Osteocyte (in vitro differentiated cells): ENCODE results near the gene TBC1D5. TPM values are rescaled to one million over a fixed set of nuclear protein-coding genes. Genes with fewer than 3 reads are reported as not detected.

ENCODE experiments used
- DNase-seq: peaks from one replicate; pipeline ENCODE4 v3.0.0; 2021; ENCODE audit warnings: mixed read lengths; ENCODE audit not compliant: unreplicated experiment; ENCODE audit errors: extremely low spot score
- H3K27ac Mint-ChIP-seq: one replicate; pipeline ENCODE4 v1.8.0; 2021; ENCODE audit warnings: mild to moderate bottlenecking, mixed read lengths; ENCODE audit not compliant: unreplicated experiment
- H3K27me3 Mint-ChIP-seq: one replicate; pipeline ENCODE4 v1.8.0; 2021; ENCODE audit warnings: mixed read lengths; ENCODE audit not compliant: unreplicated experiment
- H3K36me3 Mint-ChIP-seq: one replicate; pipeline ENCODE4 v1.8.0; 2021; ENCODE audit warnings: mixed read lengths; ENCODE audit not compliant: unreplicated experiment
- H3K4me1 Mint-ChIP-seq: one replicate; pipeline ENCODE4 v1.8.0; 2021; ENCODE audit warnings: mixed read lengths; ENCODE audit not compliant: unreplicated experiment
- H3K4me3 Mint-ChIP-seq: one replicate; pipeline ENCODE4 v1.8.0; 2021; ENCODE audit warnings: mild to moderate bottlenecking, moderate library complexity, mixed read lengths; ENCODE audit not compliant: unreplicated experiment
- H3K9me3 Mint-ChIP-seq: one replicate; pipeline ENCODE4 v1.8.0; 2021; ENCODE audit warnings: mixed read lengths; ENCODE audit not compliant: unreplicated experiment
- total RNA-seq: library from RNA; stranded (reverse); gene quantifications from 2 replicates; pipeline ENCODE4 v1.2.1, GENCODE V29; 2021
- TF ChIP-seq, protein P1 (sequence below): fragments of 200-600 bp; sonication (generic); IDR thresholded peaks from 2 replicates; pipeline ENCODE4 v1.5.0; 2021; ENCODE audit warnings: antibody characterized with exemption, mild to moderate bottlenecking, moderate library complexity

The TBC1D5 gene
- total RNA-seq, 1 donor from 2014 or later: 69.2 TPM

DNA sequence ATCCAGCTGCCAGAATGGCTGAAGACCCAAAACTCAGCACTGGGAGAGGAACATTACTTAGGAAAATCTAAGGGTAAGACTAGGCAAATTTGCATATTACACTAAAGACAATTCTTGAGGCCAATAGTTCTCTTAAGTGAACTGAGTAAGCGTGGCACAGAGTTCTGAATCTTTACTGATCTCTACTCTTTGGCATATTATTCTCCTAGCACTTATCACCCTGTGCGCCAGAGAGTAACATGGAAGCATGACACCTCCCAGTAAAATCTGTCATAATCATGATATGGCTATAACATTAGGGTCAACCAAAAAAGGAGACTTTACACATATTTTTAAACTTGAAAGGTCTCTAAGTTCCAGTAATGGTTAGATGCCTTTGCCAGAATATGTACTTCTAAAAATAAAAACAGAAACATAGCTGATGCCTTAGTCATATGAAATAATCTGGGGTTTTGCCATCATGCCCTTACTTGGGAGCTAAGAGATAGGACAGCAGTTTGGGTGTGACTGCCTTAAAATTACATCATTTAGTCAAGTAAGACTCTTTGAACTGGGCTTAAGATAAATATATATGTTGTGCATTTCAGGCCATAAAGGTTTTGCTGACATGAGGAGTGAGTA is 567.1 kb downstream of the TBC1D5 start:
- no peaks in the 10 kb centered on the region for H3K9me3 Mint-ChIP-seq
- no peaks in the 10 kb centered on the region for H3K36me3 Mint-ChIP-seq
- H3K4me3 Mint-ChIP-seq: no peak overlapping the region
- H3K4me1 Mint-ChIP-seq: peaks cover 20% of the 10 kb centered on the region
- TF ChIP-seq, protein P1, sequence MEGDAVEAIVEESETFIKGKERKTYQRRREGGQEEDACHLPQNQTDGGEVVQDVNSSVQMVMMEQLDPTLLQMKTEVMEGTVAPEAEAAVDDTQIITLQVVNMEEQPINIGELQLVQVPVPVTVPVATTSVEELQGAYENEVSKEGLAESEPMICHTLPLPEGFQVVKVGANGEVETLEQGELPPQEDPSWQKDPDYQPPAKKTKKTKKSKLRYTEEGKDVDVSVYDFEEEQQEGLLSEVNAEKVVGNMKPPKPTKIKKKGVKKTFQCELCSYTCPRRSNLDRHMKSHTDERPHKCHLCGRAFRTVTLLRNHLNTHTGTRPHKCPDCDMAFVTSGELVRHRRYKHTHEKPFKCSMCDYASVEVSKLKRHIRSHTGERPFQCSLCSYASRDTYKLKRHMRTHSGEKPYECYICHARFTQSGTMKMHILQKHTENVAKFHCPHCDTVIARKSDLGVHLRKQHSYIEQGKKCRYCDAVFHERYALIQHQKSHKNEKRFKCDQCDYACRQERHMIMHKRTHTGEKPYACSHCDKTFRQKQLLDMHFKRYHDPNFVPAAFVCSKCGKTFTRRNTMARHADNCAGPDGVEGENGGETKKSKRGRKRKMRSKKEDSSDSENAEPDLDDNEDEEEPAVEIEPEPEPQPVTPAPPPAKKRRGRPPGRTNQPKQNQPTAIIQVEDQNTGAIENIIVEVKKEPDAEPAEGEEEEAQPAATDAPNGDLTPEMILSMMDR: no peak
- peak overlapping the region; percentile 8 for H3K27ac Mint-ChIP-seq
- H3K27me3 Mint-ChIP-seq: no peaks in the 10 kb centered on the region
- no peak for DNase-seq

DNA sequence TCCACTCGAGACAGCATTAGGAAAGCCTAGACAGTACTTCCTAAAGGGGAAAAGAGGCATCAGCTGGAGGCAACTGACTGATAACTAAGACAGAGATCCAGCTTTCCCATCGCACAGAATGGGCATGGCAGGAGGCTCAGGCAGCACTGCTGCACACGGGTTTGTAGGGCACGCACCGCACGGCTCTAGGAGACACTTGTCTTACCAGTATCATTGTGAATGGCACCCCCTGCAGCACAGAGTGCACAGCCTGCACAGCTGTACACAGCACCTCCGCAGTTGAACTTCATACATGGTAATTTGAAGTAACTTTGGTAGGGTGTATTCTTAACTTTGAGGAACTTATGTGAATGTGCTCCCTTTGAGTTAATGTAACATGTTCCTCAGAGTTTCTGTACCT is 576.1 kb downstream of the TBC1D5 start:
- no peak for DNase-seq
- H3K27ac Mint-ChIP-seq: no peak overlapping the region
- H3K36me3 Mint-ChIP-seq: peaks cover 19% of the 10 kb centered on the region
- H3K27me3 Mint-ChIP-seq: no peaks in the 10 kb centered on the region
- TF ChIP-seq, protein P1: no peak
- H3K4me1 Mint-ChIP-seq: no peaks in the 10 kb centered on the region
- H3K9me3 Mint-ChIP-seq: no peaks in the 10 kb centered on the region
- H3K4me3 Mint-ChIP-seq: no peak overlapping the region

DNA sequence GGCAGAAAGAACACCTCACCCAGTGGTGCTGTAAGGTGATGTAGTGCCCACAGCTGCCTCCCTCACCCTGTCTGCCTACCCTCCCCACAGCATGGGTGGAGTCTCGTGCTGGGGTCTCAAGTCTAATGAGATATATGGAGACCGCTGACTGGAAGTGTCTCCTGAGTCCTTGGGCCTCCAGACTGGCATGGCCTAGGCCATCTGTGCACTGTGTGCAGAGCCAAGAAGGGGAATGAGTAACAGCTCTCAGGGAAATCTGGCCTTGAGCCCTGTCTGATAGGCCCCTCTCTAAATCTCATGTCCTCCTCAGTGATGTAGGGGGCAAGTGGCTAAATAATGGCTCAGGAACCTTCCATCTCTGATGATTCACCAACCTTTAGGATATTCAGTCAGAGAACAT is 580.3 kb downstream of the TBC1D5 start:
- TF ChIP-seq, protein P1: no peak
- H3K27ac Mint-ChIP-seq: no peak overlapping the region
- peaks cover 22% of the 10 kb centered on the region for H3K36me3 Mint-ChIP-seq
- no peak for DNase-seq
- no peak overlapping the region for H3K4me3 Mint-ChIP-seq
- no peaks in the 10 kb centered on the region for H3K9me3 Mint-ChIP-seq
- H3K4me1 Mint-ChIP-seq: peaks cover 7% of the 10 kb centered on the region
- no peaks in the 10 kb centered on the region for H3K27me3 Mint-ChIP-seq

DNA sequence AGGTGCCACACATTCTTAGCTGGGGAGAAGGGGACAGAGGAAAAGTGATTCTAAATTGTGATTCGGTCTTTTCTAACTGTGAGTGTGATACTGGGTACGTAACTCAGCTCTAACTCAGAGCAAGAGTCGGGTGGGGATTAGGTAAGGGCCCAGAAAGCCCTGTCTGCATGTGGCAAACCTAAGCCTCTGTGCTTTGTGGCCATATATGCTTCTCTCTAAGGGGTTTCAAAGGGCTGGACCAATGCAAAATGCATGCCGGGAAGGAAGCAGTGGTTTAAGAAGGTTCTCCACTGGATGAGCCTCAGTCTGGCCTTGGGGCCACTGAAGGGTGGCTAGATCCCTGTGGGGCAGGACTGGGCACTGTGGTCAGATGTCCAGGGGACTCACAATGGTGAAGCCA is 581.8 kb downstream of the TBC1D5 start:
- Mint-ChIP-seq H3K4me1 (peaks cover 7% of the 10 kb centered on the region), H3K9me3 (no peaks in the 10 kb centered on the region), H3K36me3 (peaks cover 20% of the 10 kb centered on the region), H3K27ac (no peak overlapping the region), H3K27me3 (no peaks in the 10 kb centered on the region), H3K4me3 (no peak overlapping the region)
- TF ChIP-seq, protein P1: no peak
- DNase-seq: no peak

DNA sequence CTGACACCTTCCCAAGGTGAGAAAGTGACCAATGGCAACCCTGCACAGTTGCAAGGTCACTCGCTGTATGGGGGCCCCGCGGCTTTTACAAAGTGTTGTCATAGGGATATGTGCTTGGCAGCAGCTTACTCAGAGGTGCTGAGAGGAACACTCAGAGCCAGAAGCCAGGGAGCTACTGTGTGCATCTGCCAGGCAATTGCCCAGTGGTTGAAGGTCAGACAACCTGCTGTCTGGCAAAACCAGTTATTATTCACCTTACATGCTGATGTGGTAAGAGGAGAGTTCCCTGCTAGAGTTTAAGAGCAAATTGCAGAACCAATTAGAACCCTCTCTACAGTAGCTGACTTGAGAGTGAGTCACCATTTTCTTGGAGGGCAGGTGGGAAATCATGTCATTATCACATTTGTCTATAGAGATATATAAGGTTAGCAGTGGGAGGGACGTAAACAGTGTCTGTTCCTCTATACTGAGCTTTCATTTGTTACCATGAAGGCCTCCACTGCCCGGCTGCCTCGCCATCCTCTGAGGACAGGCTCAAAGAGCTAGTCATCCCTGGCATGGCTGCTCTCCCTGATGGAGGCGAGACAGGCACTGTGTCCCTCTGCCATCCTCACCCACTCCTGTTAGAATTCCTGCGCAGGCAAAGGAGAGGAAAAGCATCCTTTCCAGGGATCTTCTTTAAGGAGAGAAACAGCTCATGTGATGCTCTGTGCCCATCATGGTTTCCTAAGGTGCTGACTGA is 583.3 kb downstream of the TBC1D5 start:
- no peaks in the 10 kb centered on the region for H3K9me3 Mint-ChIP-seq
- peaks cover 19% of the 10 kb centered on the region for H3K36me3 Mint-ChIP-seq
- peaks cover 7% of the 10 kb centered on the region for H3K4me1 Mint-ChIP-seq
- H3K4me3 Mint-ChIP-seq: no peak overlapping the region
- H3K27ac Mint-ChIP-seq: no peak overlapping the region
- H3K27me3 Mint-ChIP-seq: no peaks in the 10 kb centered on the region
- DNase-seq: no peak
- TF ChIP-seq, protein P1: no peak
